Mucosa of stomach (tissue), 1 donor: Measurements from ENCODE around the gene GRAMD1B.

ENCODE experiments used
- H3K27me3 ChIP-seq: one replicate; pipeline ENCODE4 v1.7.0; 2013; ENCODE audit warnings: mild to moderate bottlenecking, low read length; ENCODE audit not compliant: control insufficient read depth, insufficient read depth
- H3K36me3 ChIP-seq: one replicate; pipeline ENCODE4 v1.7.0; 2013; ENCODE audit warnings: low read length; ENCODE audit not compliant: control insufficient read depth, insufficient read depth
- H3K4me1 ChIP-seq: one replicate; pipeline ENCODE4 v1.7.0; 2013; ENCODE audit warnings: mild to moderate bottlenecking, low read length; ENCODE audit not compliant: control insufficient read depth, insufficient read depth
- H3K4me3 ChIP-seq: one replicate; pipeline ENCODE4 v1.7.0; 2013; ENCODE audit warnings: low read length
- H3K9ac ChIP-seq: one replicate; pipeline ENCODE4 v1.7.0; 2013; ENCODE audit warnings: mild to moderate bottlenecking, low read length, moderate library complexity
- H3K9me3 ChIP-seq: one replicate; pipeline ENCODE4 v1.7.0; 2013; ENCODE audit warnings: mild to moderate bottlenecking, low read length, moderate library complexity; ENCODE audit not compliant: control insufficient read depth
- donor health status: Pancreatic carcinoma.

The GRAMD1B gene

GRCh38 chr11:123434911-123435310 lies 4.8 kb downstream of the GRAMD1B start:
- no peak overlapping the region for H3K4me3 ChIP-seq
- no peaks in the 10 kb centered on the region for H3K36me3 ChIP-seq
- peaks cover 16% of the 10 kb centered on the region for H3K27me3 ChIP-seq

GRCh38 chr11:123437236-123437979 lies 7.3 kb downstream of the GRAMD1B start:
- Histone ChIP-seq H3K36me3 (no peaks in the 10 kb centered on the region), H3K9ac (no peak overlapping the region), H3K9me3 (no peaks in the 10 kb centered on the region), H3K4me1 (no peaks in the 10 kb centered on the region), H3K4me3 (no peak overlapping the region), H3K27me3 (no peaks in the 10 kb centered on the region)

More at GRCh38 chr11:123434911-123435310, 4.8 kb downstream of the GRAMD1B start:
- Histone ChIP-seq H3K9me3 (no peaks in the 10 kb centered on the region), H3K4me1 (peaks cover 9% of the 10 kb centered on the region), H3K9ac (no peak overlapping the region)

GRCh38 chr11:123438131-123438627 lies 8.1 kb downstream of the GRAMD1B start:
- Histone ChIP-seq H3K27me3 (no peaks in the 10 kb centered on the region), H3K9ac (no peak overlapping the region), H3K36me3 (no peaks in the 10 kb centered on the region), H3K9me3 (no peaks in the 10 kb centered on the region), H3K4me1 (no peaks in the 10 kb centered on the region), H3K4me3 (no peak overlapping the region)

GRCh38 chr11:123439616-123440015 lies 9.5 kb downstream of the GRAMD1B start:
- Histone ChIP-seq H3K9me3 (no peaks in the 10 kb centered on the region), H3K27me3 (no peaks in the 10 kb centered on the region), H3K9ac (no peak overlapping the region), H3K4me3 (no peak overlapping the region), H3K36me3 (no peaks in the 10 kb centered on the region), H3K4me1 (no peaks in the 10 kb centered on the region)

GRCh38 chr11:123441161-123441560 lies 11.1 kb downstream of the GRAMD1B start:
- Histone ChIP-seq H3K9ac (no peak overlapping the region), H3K4me1 (no peaks in the 10 kb centered on the region), H3K9me3 (no peaks in the 10 kb centered on the region), H3K27me3 (no peaks in the 10 kb centered on the region), H3K4me3 (no peak overlapping the region), H3K36me3 (no peaks in the 10 kb centered on the region)

- H3K36me3 ChIP-seq, result no peaks in the 10 kb centered on the region
- H3K27me3 ChIP-seq, result no peaks in the 10 kb centered on the region
- H3K4me1 ChIP-seq, result no peaks in the 10 kb centered on the region
- no peaks in the 10 kb centered on the region for H3K9me3 ChIP-seq
- H3K4me3 ChIP-seq, result no peak overlapping the region
- no peak overlapping the region for H3K9ac ChIP-seq
These were observed 14.0 kb downstream of the GRAMD1B start for GRCh38 chr11:123443851-123444623.

GRCh38 chr11:123448823-123449222 lies 18.8 kb downstream of the GRAMD1B start:
- Histone ChIP-seq H3K36me3 (no peaks in the 10 kb centered on the region), H3K4me3 (no peak overlapping the region), H3K4me1 (no peaks in the 10 kb centered on the region), H3K9me3 (no peaks in the 10 kb centered on the region), H3K9ac (no peak overlapping the region), H3K27me3 (no peaks in the 10 kb centered on the region)

- Histone ChIP-seq H3K4me1 (no peaks in the 10 kb centered on the region), H3K36me3 (no peaks in the 10 kb centered on the region), H3K27me3 (no peaks in the 10 kb centered on the region), H3K9me3 (no peaks in the 10 kb centered on the region), H3K4me3 (no peak overlapping the region), H3K9ac (no peak overlapping the region)
These were observed 19.4 kb downstream of the GRAMD1B start for GRCh38 chr11:123449436-123449835.

- Histone ChIP-seq H3K4me1 (no peaks in the 10 kb centered on the region), H3K36me3 (no peaks in the 10 kb centered on the region), H3K9me3 (no peaks in the 10 kb centered on the region), H3K27me3 (no peaks in the 10 kb centered on the region), H3K4me3 (no peak overlapping the region), H3K9ac (no peak overlapping the region)
These were observed 20.6 kb downstream of the GRAMD1B start for GRCh38 chr11:123450623-123451022.

- Histone ChIP-seq H3K4me3 (no peak overlapping the region), H3K36me3 (no peaks in the 10 kb centered on the region), H3K9me3 (no peaks in the 10 kb centered on the region), H3K4me1 (no peaks in the 10 kb centered on the region), H3K27me3 (no peaks in the 10 kb centered on the region), H3K9ac (no peak overlapping the region)
These were observed 21.2 kb downstream of the GRAMD1B start for GRCh38 chr11:123451183-123451781.

GRCh38 chr11:123452794-123453193 lies 22.7 kb downstream of the GRAMD1B start:
- no peak overlapping the region for H3K4me3 ChIP-seq
- H3K36me3 ChIP-seq, result no peaks in the 10 kb centered on the region
- H3K27me3 ChIP-seq, result no peaks in the 10 kb centered on the region
- H3K9me3 ChIP-seq, result no peaks in the 10 kb centered on the region
- no peaks in the 10 kb centered on the region for H3K4me1 ChIP-seq
- no peak overlapping the region for H3K9ac ChIP-seq

- no peaks in the 10 kb centered on the region for H3K4me1 ChIP-seq
- H3K4me3 ChIP-seq, result no peak overlapping the region
- no peak overlapping the region for H3K9ac ChIP-seq
- H3K27me3 ChIP-seq, result no peaks in the 10 kb centered on the region
- H3K9me3 ChIP-seq, result no peaks in the 10 kb centered on the region
- no peaks in the 10 kb centered on the region for H3K36me3 ChIP-seq
These were observed 24.1 kb downstream of the GRAMD1B start for GRCh38 chr11:123454060-123454651.
